Measurements from ENCODE around the gene TMEM273. TPM values are rescaled to one million over a fixed set of nuclear protein-coding genes. Genes with fewer than 3 reads are reported as not detected.

TMEM273 gene, protein sequence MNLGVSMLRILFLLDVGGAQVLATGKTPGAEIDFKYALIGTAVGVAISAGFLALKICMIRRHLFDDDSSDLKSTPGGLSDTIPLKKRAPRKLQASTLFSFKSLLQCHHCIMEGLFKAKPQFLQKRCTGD
- total RNA-seq (2022; extraction: Qiagen RNA extraction; ENCODE audit: low read depth): not detected in 5 replicates

DNA sequence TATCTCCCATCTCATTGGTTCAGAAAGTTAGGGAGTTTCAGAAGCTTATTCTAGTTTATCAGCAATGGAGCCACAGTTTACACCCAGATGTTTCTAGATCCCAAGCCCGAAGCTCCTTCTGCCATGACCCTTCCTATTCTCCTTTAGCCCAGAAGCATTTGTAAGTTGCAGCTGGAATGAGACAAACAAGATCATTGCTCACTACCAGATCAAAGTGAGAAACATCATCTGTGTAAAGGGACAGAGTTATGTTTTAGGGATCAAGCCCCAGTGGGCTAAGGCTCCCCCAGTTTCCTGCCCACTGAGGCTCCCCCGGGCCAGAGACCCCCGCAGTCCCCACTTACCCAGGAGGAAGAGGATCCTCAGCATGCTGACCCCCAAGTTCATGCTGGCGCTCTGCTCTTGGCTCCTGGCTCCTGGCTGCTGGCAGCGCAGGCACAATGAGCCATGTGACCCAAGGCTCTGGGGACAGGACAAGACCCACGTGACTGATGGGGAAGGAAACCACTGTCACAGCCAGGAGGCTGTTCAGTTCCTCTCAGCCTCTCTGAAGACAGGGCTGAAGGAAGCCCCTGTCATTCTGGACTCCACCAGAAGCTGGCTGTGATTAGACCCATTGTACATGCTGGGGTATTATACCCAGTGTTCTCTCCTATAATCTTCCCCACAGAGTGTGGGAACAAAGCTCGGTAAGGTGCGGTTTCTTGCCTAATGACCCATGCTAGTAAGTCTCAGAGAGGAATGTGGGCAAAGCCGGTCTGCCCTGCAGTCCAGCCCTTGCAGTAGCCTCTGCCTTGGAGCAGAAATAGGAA, at the start of gene TMEM273:
TMEM273 (minus strand) TSS at position 442 of the 812 bp plus-strand sequence; CDS start at position 387, 55 bp downstream.

DNA sequence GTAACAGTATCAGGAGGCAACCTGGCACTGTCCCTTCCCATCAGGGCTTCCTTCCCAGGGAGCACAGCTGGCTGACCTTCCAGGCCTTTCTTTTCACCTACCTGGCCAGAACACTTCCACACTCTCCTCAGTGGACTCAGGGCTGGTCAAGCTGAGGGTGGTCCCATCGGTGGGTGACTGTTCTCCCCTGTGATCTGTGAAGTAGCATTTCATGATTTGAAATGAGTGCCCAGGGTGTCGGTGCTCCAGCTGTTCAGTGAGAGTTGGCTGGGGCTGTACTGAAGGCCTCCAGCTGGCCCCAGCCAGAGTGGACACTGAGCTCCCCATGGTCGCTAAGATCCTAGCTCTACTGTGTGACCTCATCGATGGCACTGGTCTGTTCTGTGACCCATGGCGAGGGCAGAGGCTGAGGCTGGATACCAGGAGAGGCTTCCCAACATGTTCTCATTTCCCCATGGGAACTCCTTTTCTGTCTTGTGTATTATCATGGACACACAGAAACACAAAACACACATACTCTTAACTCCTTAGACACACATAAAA, 54.4 kb downstream of the TMEM273 start, which contains the start of gene FAM170B:
FAM170B (minus strand) TSS at position 316 of the 543 bp plus-strand sequence; CDS start at position 213, 103 bp downstream.

DNA sequence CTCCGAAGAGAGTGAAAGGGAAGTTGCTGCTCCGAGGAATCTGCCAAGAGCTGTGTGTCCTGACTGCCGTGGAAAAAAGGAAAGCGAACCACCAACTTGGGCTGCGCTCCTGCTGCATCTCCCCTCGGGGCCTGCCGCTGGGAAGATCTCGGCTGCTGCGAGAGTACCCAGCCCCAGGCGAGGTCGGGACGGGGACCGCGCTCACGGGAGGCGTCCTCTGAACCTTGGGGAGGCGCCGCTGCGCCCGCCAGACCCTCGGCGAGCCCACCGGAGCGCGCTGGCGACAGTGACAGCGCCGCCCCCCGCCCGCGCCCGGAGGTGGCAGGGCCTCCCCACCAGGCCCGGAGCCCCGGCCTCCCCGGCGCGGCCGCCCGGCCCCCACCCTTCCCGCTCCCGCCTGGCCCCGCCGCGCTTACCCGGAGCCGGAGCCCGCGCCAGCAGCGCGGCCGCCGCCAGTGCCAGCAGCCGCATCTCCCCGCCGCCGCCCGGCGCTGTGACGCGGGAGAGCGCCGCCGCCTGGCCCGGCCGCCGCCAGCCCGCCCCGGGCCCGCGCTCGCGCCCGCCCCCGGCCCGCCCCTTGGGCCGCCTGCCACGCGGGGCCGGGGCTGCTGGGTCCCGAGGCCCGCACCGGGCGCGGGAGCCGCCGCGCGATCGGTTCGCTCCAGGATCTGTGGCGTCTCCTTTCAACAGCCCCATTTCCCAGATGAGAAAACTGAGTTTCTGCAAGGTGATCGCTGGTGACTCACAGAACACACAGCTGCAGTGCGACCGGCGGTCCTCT, 73.0 kb downstream of the TMEM273 start, which contains the start of gene VSTM4:
VSTM4 (minus strand) TSS at position 508 of the 781 bp plus-strand sequence; CDS start at position 471, 37 bp downstream.

Other genes with a start within 250 kb of the TMEM273 start
- gene LRRC18, start 248.6 kb downstream of the TMEM273 start, total RNA-seq (2022; extraction: Qiagen RNA extraction; ENCODE audit: low read depth): not detected in 5 replicates
- 0.24 to 0.50 TPM (median 0.35 TPM) in 5 replicates for gene VSTM4, start 72.9 kb downstream of the TMEM273 start, total RNA-seq (2022; extraction: Qiagen RNA extraction; ENCODE audit: low read depth)
- gene FAM170B, start 54.4 kb downstream of the TMEM273 start, total RNA-seq (2022; extraction: Qiagen RNA extraction; ENCODE audit: low read depth): not detected in 5 replicates
- not detected in 5 replicates for gene C10orf71, start 110.8 kb upstream of the TMEM273 start, total RNA-seq (2022; extraction: Qiagen RNA extraction; ENCODE audit: low read depth)
- 0.05 TPM in 1 of 5 replicates, not detected in the others for gene DRGX, start 207.7 kb upstream of the TMEM273 start, total RNA-seq (2022; extraction: Qiagen RNA extraction; ENCODE audit: low read depth)